RWPE2 (cell line): Measurements from ENCODE around the gene CDK5RAP2.

Experiments used
- ATAC-seq: fragments of 200-7000 bp; cut with Tn5 transposase; 3 replicates; pipeline ENCODE4 v1.9.1; 2021; ENCODE audit warnings: low read depth
- DNase-seq: peaks from one replicate; pipeline ENCODE4 v3.0.0-alpha.2; 2020; ENCODE audit warnings: low spot score
- H3K27ac ChIP-seq: fragments of 450-650 bp; 2 replicates; pipeline ENCODE4 v1.5.1; 2017; ENCODE audit warnings: mild to moderate bottlenecking; ENCODE audit not compliant: poor library complexity, severe bottlenecking
- H3K27me3 ChIP-seq: fragments of 250-450 bp; sonication (Bioruptor Pico); 2 replicates; pipeline ENCODE4 v1.5.1; 2021; ENCODE audit warnings: mild to moderate bottlenecking, moderate library complexity; ENCODE audit not compliant: insufficient read depth, poor library complexity, severe bottlenecking
- H3K36me3 ChIP-seq: fragments of 250-450 bp; sonication (Bioruptor Pico); 2 replicates; pipeline ENCODE4 v1.5.1; 2020; ENCODE audit warnings: low read depth, mild to moderate bottlenecking, moderate library complexity
- H3K4me1 ChIP-seq: fragments of 250-450 bp; sonication (Bioruptor Pico); 2 replicates; pipeline ENCODE4 v1.5.1; 2021; ENCODE audit warnings: mild to moderate bottlenecking, moderate library complexity; ENCODE audit not compliant: insufficient read depth, poor library complexity, severe bottlenecking
- H3K4me3 ChIP-seq: fragments of 250-450 bp; sonication (Bioruptor Pico); 2 replicates; pipeline ENCODE4 v1.5.1; 2021; ENCODE audit warnings: mild to moderate bottlenecking, moderate library complexity; ENCODE audit not compliant: severe bottlenecking
- H3K9me3 ChIP-seq: fragments of 250-450 bp; sonication (Bioruptor Pico); 2 replicates; pipeline ENCODE4 v1.5.1; 2021; ENCODE audit warnings: mild to moderate bottlenecking, moderate library complexity; ENCODE audit not compliant: severe bottlenecking
- CTCF ChIP-seq: fragments of 450-650 bp; IDR thresholded peaks from one replicate; pipeline ENCODE4 v1.5.1; 2017; ENCODE audit warnings: mild to moderate bottlenecking, moderate library complexity; ENCODE audit not compliant: poor library complexity, severe bottlenecking

Gene CDK5RAP2

GRCh38 chr9:120440791-120441190, 139.2 kb downstream of the CDK5RAP2 start:
- no peak overlapping the region for H3K4me3 ChIP-seq
- peaks cover 71% of the 10 kb centered on the region for H3K36me3 ChIP-seq
- DNase-seq (no peak), ATAC-seq (no peak)
- no peaks in the 10 kb centered on the region for H3K9me3 ChIP-seq
- TF ChIP-seq CTCF: no peak
- H3K4me1 ChIP-seq: no peaks in the 10 kb centered on the region
- no peaks in the 10 kb centered on the region for H3K27me3 ChIP-seq
- H3K27ac ChIP-seq: no peak overlapping the region

- no peak for DNase-seq
- TF ChIP-seq CTCF: no peak
- Histone ChIP-seq H3K4me3 (no peak overlapping the region), H3K27me3 (no peaks in the 10 kb centered on the region), H3K9me3 (no peaks in the 10 kb centered on the region), H3K36me3 (peaks cover 80% of the 10 kb centered on the region), H3K4me1 (no peaks in the 10 kb centered on the region), H3K27ac (no peak overlapping the region)
- no peak for ATAC-seq
Observed at GRCh38 chr9:120439926-120440325, 140.0 kb downstream of the CDK5RAP2 start.

- H3K4me1 ChIP-seq: no peaks in the 10 kb centered on the region
- no peak overlapping the region for H3K27ac ChIP-seq
- no peaks in the 10 kb centered on the region for H3K9me3 ChIP-seq
- peak; percentile 60 for TF ChIP-seq CTCF
- H3K36me3 ChIP-seq: peaks cover 83% of the 10 kb centered on the region
- no peak overlapping the region for H3K4me3 ChIP-seq
- DNase-seq (no peak), ATAC-seq (peak; percentile 60; the same call in 1 of the 3 replicates)
- no peaks in the 10 kb centered on the region for H3K27me3 ChIP-seq
Observed at GRCh38 chr9:120438836-120439546, 141.0 kb downstream of the CDK5RAP2 start.

GRCh38 chr9:120438111-120438510, 141.9 kb downstream of the CDK5RAP2 start:
- Histone ChIP-seq H3K9me3 (no peaks in the 10 kb centered on the region), H3K4me1 (no peaks in the 10 kb centered on the region), H3K4me3 (no peak overlapping the region), H3K36me3 (peaks cover 74% of the 10 kb centered on the region), H3K27ac (no peak overlapping the region), H3K27me3 (no peaks in the 10 kb centered on the region)
- TF ChIP-seq CTCF: no peak
- DNase-seq (no peak), ATAC-seq (no peak)

- ATAC-seq (no peak), DNase-seq (no peak)
- Histone ChIP-seq H3K4me3 (no peak overlapping the region), H3K9me3 (no peaks in the 10 kb centered on the region), H3K27ac (no peak overlapping the region), H3K36me3 (peaks cover 68% of the 10 kb centered on the region), H3K27me3 (no peaks in the 10 kb centered on the region), H3K4me1 (no peaks in the 10 kb centered on the region)
- no peak for TF ChIP-seq CTCF
Observed at GRCh38 chr9:120436983-120437475, 142.9 kb downstream of the CDK5RAP2 start.
